ENCODE measurements around the gene RHOBTB3. TPM values are rescaled to one million over a fixed set of nuclear protein-coding genes. Genes with fewer than 3 reads are reported as not detected.

The RHOBTB3 gene
- total and polyA plus RNA-seq, 10 of the 15 experiments (the other 5 are each of a cell fraction or from before 2014, with no cell fraction given): 3.6 to 42.8 (median 8.4) TPM

DNA sequence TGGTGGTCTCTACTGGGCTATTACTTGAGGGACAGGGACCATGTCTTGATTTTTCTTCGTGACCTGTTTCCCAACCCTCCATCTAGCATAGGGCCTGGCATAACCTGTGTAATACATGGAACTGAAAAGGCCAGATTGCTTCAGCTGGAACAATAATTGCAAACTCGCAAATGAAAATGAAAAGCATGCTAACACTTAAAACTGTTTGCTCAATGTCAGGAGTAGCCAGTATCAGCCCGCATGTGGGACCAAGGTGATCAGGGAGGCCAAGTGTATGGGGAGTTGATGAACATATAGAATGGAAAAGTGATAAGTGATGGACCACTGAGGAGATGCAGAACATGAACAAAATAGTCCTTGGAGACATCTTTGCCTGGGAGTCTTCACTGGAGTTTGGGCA, 66.2 kb downstream of the RHOBTB3 start:
- no peaks in the 10 kb centered on the region for H4K20me1 ChIP-seq (ENCODE audit: control insufficient read depth, insufficient read depth)
- no TSS peak for BruUV-seq (replicated peaks)
- in situ Hi-C loops (cut with MboI): no loop called here
- CTCF ChIA-PET: interaction anchor here (1.0 to 1.8 kb wide), 2 partner anchors 11 to 133 kb away, joined by 3 to 5 read pairs; no protein-coding TSS in a partner anchor
- H3K4me2 ChIP-seq (ENCODE audit: control insufficient read depth, insufficient read depth): no peak overlapping the region
- no peaks in the 10 kb centered on the region for H3K27me3 ChIP-seq (replicated peaks in 1 of 2; ENCODE audit: control insufficient read depth in 2 of 2, insufficient read depth in 2 of 2, low read length in 1 of 2)
- 70% methylated on average over 3 of the region's 3 CpGs for WGBS (ENCODE audit: insufficient coverage, insufficient replicate concordance, low lambda C conversion rate, missing lambda C conversion rate)
- FAIRE-seq: no peak
- no peak for DNase-seq (ENCODE audit: low read depth, low spot score)
- intact Hi-C loops (cut with micrococcal nuclease; ENCODE audit: unreplicated experiment): no loop called here
- no peak overlapping the region for H2AFZ ChIP-seq (ENCODE audit: control insufficient read depth, low read depth, low read length)
- RAD21 ChIA-PET (ENCODE audit: unreplicated experiment): no interaction called here
- H3K4me1 ChIP-seq (ENCODE audit: control insufficient read depth, insufficient read depth, low read length): no peaks in the 10 kb centered on the region
- no peak overlapping the region for H3K27ac ChIP-seq (ENCODE audit: control insufficient read depth, insufficient read depth)
- no peak overlapping the region for H3K9ac ChIP-seq (ENCODE audit: control insufficient read depth, insufficient read depth, low read length)
- H3K4me3 ChIP-seq: no peak overlapping the region
- H3K9me3 ChIP-seq (replicated peaks; ENCODE audit: control insufficient read depth, insufficient read depth, low read length): no peaks in the 10 kb centered on the region; the same call in 2 of the 3 replicates
- SMC1A ChIA-PET (ENCODE audit: uncharacterized antibody, unreplicated experiment): interaction anchor here (1.3 to 4.9 kb wide), 5 partner anchors 11 to 133 kb away, joined by 3 to 26 read pairs (median 9); partner anchors contain the start of gene GLRX
- H3K36me3 ChIP-seq (ENCODE audit: control insufficient read depth in 2 of 2, insufficient read depth in 2 of 2, low read length in 1 of 2): no peaks in the 10 kb centered on the region
- no peaks in the 10 kb centered on the region for H3K79me2 ChIP-seq (ENCODE audit: control insufficient read depth, insufficient read depth, low read length)
- no peak for ATAC-seq
- POLR2A ChIA-PET: interaction anchor here (1.2 kb wide), 1 partner anchor 24 kb away, joined by 3 read pairs; no protein-coding TSS in a partner anchor
- TF ChIP-seq RB1 (IDR thresholded peaks at IDR 0.05; ENCODE audit: borderline replicate concordance) (no peak), HDAC2 (IDR thresholded peaks at IDR 0.05) (no peak), ZNF274 (IDR thresholded peaks at IDR 0.05; ENCODE audit: insufficient read depth, insufficient read length) (no peak), MYC (IDR thresholded peaks at IDR 0.05; ENCODE audit: insufficient read depth, insufficient read length, insufficient replicate concordance, low read length, severe bottlenecking) (no peak), CHD4 (IDR thresholded peaks at IDR 0.05) (no peak), JUNB (IDR thresholded peaks at IDR 0.05) (no peak), MTA3 (IDR thresholded peaks at IDR 0.05; ENCODE audit: borderline replicate concordance, low read length) (no peak), DPF2 (IDR thresholded peaks at IDR 0.05) (no peak)
- TF ChIP-seq, protein P1, sequence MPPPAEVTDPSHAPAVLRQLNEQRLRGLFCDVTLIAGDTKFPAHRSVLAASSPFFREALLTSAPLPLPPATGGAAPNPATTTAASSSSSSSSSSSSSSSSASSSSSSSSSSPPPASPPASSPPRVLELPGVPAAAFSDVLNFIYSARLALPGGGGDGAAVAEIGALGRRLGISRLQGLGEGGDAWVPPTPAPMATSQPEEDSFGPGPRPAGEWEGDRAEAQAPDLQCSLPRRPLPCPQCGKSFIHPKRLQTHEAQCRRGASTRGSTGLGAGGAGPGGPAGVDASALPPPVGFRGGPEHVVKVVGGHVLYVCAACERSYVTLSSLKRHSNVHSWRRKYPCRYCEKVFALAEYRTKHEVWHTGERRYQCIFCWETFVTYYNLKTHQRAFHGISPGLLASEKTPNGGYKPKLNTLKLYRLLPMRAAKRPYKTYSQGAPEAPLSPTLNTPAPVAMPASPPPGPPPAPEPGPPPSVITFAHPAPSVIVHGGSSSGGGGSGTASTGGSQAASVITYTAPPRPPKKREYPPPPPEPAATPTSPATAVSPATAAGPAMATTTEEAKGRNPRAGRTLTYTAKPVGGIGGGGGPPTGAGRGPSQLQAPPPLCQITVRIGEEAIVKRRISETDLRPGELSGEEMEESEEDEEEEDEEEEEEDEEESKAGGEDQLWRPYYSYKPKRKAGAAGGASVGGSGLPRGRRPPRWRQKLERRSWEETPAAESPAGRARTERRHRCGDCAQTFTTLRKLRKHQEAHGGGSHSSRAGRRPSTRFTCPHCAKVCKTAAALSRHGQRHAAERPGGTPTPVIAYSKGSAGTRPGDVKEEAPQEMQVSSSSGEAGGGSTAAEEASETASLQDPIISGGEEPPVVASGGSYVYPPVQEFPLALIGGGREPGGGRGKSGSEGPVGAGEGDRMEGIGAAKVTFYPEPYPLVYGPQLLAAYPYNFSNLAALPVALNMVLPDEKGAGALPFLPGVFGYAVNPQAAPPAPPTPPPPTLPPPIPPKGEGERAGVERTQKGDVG (CRISPR knock-in tag; IDR thresholded peaks at IDR 0.05): no peak
